HCT116 (cell line): ENCODE results near the gene CHRNB1. TPM values are rescaled to one million over a fixed set of nuclear protein-coding genes. Genes with fewer than 3 reads are reported as not detected.

ENCODE experiments used
- ATAC-seq: fragments of 200-7000 bp; cut with Tn5 transposase; 2 replicates; pipeline ENCODE4 v1.9.1; 2020; ENCODE audit warnings: mild to moderate bottlenecking, moderate library complexity
- BruUV-seq: library from RNA; stranded (reverse); fragments of 400-500 nt; replicated peaks from 2 replicates; lab custom pipeline; 2021; lab: Mats Ljungman, UMichigan
- CTCF ChIA-PET: fragments of 300-600 bp; sonication (Branson Sonifier 250); formaldehyde crosslinking; loops from one replicate; lab custom pipeline; 2021; ENCODE audit warnings: antibody characterized with exemption; lab: Charles Lee
- POLR2A ChIA-PET: fragments of 300-600, 350-600 bp; sonication (Branson Sonifier 250); formaldehyde crosslinking; loops from one replicate; lab custom pipeline; 2021; ENCODE audit warnings: antibody characterized with exemption; lab: Charles Lee
- RAD21 ChIA-PET, 2 experiments: fragments of 300-600 bp; sonication (Branson Sonifier 250); formaldehyde crosslinking; loops; one replicate each; lab custom pipeline; 2023; ENCODE audit warnings: low total read pairs in 2 of 2; ENCODE audit not compliant: uncharacterized antibody in 2 of 2, unreplicated experiment in 2 of 2, low non-redundant PET in 1 of 2; lab: Charles Lee
- DNase-seq: peaks from one replicate; pipeline ENCODE4 v3.0.0-alpha.2; 2010; ENCODE audit warnings: low read depth, low spot score
- H2AFZ ChIP-seq: fragments of 200-600 bp; shearing (Covaris generic), sonication (generic); 2 replicates; pipeline ENCODE4 v1.6.1; 2017; ENCODE audit warnings: low read depth, mixed run types, mixed read lengths, antibody characterized with exemption, low read length; ENCODE audit not compliant: poor library complexity, severe bottlenecking
- H3K27ac ChIP-seq: 2 replicates; pipeline ENCODE4 v1.5.1; 2012; ENCODE audit warnings: low read depth, low read length
- H3K27me3 ChIP-seq: fragments of 200-600 bp; sonication (generic); 2 replicates; pipeline ENCODE4 v1.6.1; 2016; ENCODE audit warnings: mixed run types, low read length, mixed read lengths; ENCODE audit not compliant: insufficient read depth
- H3K36me3 ChIP-seq, 2 experiments: fragments of 200-500 bp in 1 of 2; fragments of 200-600 bp in 1 of 2; sonication (Bioruptor generic) in 1 of 2; sonication (generic) in 1 of 2; 2 replicates each; pipeline versions ENCODE4 v1.5.1 to v1.6.1; 2014 to 2016; ENCODE audit warnings: low read length in 2 of 2, inconsistent platforms in 1 of 2, mixed read lengths in 1 of 2, mixed run types in 1 of 2; ENCODE audit not compliant: insufficient read depth in 2 of 2, control insufficient read depth in 1 of 2
- H3K4me1 ChIP-seq, 2 experiments: fragments of 200-600 bp in 1 of 2; sonication (generic) in 1 of 2; 2 replicates each; pipeline versions ENCODE4 v1.5.1 to v1.6.1; 2012 to 2017; ENCODE audit warnings: low read length in 2 of 2, inconsistent platforms in 1 of 2, mild to moderate bottlenecking in 1 of 2, mixed read lengths in 1 of 2, mixed run types in 1 of 2, moderate library complexity in 1 of 2; ENCODE audit not compliant: insufficient read depth in 2 of 2, control insufficient read depth in 1 of 2
- H3K4me2 ChIP-seq: fragments of 200-600 bp; sonication (generic); 2 replicates; pipeline ENCODE4 v1.6.1; 2017; ENCODE audit warnings: mixed run types, low read length, mixed read lengths
- H3K4me3 ChIP-seq, 2 experiments: fragments of 200-600 bp in 1 of 2; sonication (generic) in 1 of 2; replicated peaks in 1 of 2; 2 replicates each; pipeline ENCODE4 v1.5.1; 2011 to 2016; ENCODE audit warnings: low read length in 2 of 2, control low read depth in 1 of 2, low read depth in 1 of 2, mild to moderate bottlenecking in 1 of 2, mixed read lengths in 1 of 2, mixed run types in 1 of 2
- H3K79me2 ChIP-seq: fragments of 200-600 bp; sonication (generic); 2 replicates; pipeline ENCODE4 v1.6.1; 2017; ENCODE audit warnings: mild to moderate bottlenecking, mixed run types, low read length, moderate library complexity, mixed read lengths; ENCODE audit not compliant: insufficient read depth
- H3K9ac ChIP-seq: fragments of 200-600 bp; sonication (generic); 2 replicates; pipeline ENCODE4 v1.6.1; 2016; ENCODE audit warnings: low read length, mixed read lengths
- H3K9me2 ChIP-seq: fragments of 200-600 bp; sonication (generic), shearing (Covaris generic); 2 replicates; pipeline ENCODE4 v1.6.1; 2017; ENCODE audit warnings: mixed run types, mild to moderate bottlenecking, moderate library complexity; ENCODE audit not compliant: insufficient read depth
- H3K9me3 ChIP-seq, 2 experiments: fragments of 200-500 bp in 1 of 2; fragments of 200-600 bp in 1 of 2; sonication (Bioruptor generic) in 1 of 2; sonication (generic) in 1 of 2; 2 replicates each; pipeline ENCODE4 v1.6.1; 2014 to 2017; ENCODE audit warnings: low read length in 2 of 2, mixed read lengths in 2 of 2, inconsistent platforms in 1 of 2, low read depth in 1 of 2, mild to moderate bottlenecking in 1 of 2, mixed run types in 1 of 2, moderate library complexity in 1 of 2; ENCODE audit not compliant: control insufficient read depth in 1 of 2, insufficient read depth in 1 of 2
- H4K20me1 ChIP-seq: fragments of 200-600 bp; sonication (generic), shearing (Covaris generic); 2 replicates; pipeline ENCODE4 v1.6.1; 2017; ENCODE audit warnings: mixed run types, mild to moderate bottlenecking, moderate library complexity; ENCODE audit not compliant: insufficient read depth
- CBX3 ChIP-seq: IDR thresholded peaks from 2 replicates; pipeline ENCODE4 v1.6.1; 2012; ENCODE audit warnings: low read depth
- CEBPB ChIP-seq: IDR thresholded peaks from 2 replicates; pipeline ENCODE4 v1.6.1; 2012; ENCODE audit warnings: low read depth
- EGR1 ChIP-seq: IDR thresholded peaks from 2 replicates; pipeline ENCODE4 v1.6.1; 2012; ENCODE audit warnings: low read depth
- ELF1 ChIP-seq: IDR thresholded peaks from 2 replicates; pipeline ENCODE4 v1.6.1; 2012; ENCODE audit warnings: low read depth, borderline replicate concordance
- EZH2 ChIP-seq: fragments of 200-600 bp; sonication (generic); IDR thresholded peaks from 2 replicates; pipeline ENCODE4 v1.6.1; 2017; ENCODE audit warnings: antibody characterized with exemption, mixed run types
- JUND ChIP-seq: IDR thresholded peaks from 2 replicates; pipeline ENCODE4 v1.6.1; 2012
- POLR2A ChIP-seq: IDR thresholded peaks from 2 replicates; pipeline ENCODE4 v1.7.0; 2011; ENCODE audit warnings: borderline replicate concordance; ENCODE audit not compliant: insufficient read depth, insufficient read length; ENCODE audit errors: extremely low read depth
- POLR2AphosphoS5 ChIP-seq: IDR thresholded peaks from 2 replicates; pipeline ENCODE4 v1.6.1; 2011; ENCODE audit warnings: mild to moderate bottlenecking, low read depth, low read length, moderate library complexity
- REST ChIP-seq: IDR thresholded peaks from 2 replicates; pipeline ENCODE4 v1.6.1; 2012; ENCODE audit warnings: low read depth
- SIN3A ChIP-seq: IDR thresholded peaks from 2 replicates; pipeline ENCODE4 v1.6.1; 2012; ENCODE audit warnings: low read depth
- SP1 ChIP-seq: IDR thresholded peaks from 2 replicates; pipeline ENCODE4 v1.6.1; 2012; ENCODE audit warnings: low read depth
- SRF ChIP-seq: IDR thresholded peaks from 2 replicates; pipeline ENCODE4 v1.6.1; 2012; ENCODE audit warnings: low read depth
- YY1 ChIP-seq: IDR thresholded peaks from 2 replicates; pipeline ENCODE4 v1.6.1; 2011; ENCODE audit warnings: low read length, low read depth, moderate library complexity, mild to moderate bottlenecking; ENCODE audit not compliant: insufficient replicate concordance; ENCODE audit errors: extremely low read depth
- ZBTB33 ChIP-seq: IDR thresholded peaks from 2 replicates; pipeline ENCODE4 v1.6.1; 2011; ENCODE audit warnings: mild to moderate bottlenecking, low read length, moderate library complexity; ENCODE audit not compliant: insufficient replicate concordance; ENCODE audit errors: extremely low read depth
- ZFX ChIP-seq: fragments of 450-650 bp; IDR thresholded peaks from 2 replicates; pipeline ENCODE4 v1.6.1; 2017
- intact Hi-C: fragments of 100-400 bp; cut with micrococcal nuclease; formaldehyde crosslinking; loops from 2 replicates; pipeline ENCODE4 v1.10.0; 2022
- total RNA-seq: library from RNA; stranded (reverse); gene quantifications from one replicate; pipeline ENCODE4 v1.2.1, GENCODE V29; 2021; ENCODE audit not compliant: unreplicated experiment
- TF ChIP-seq, protein P1 (sequence below): IDR thresholded peaks from 2 replicates; pipeline ENCODE4 v1.6.1; 2012
- TF ChIP-seq, protein P2 (sequence below): IDR thresholded peaks from 2 replicates; pipeline ENCODE4 v1.6.1; 2012

The CHRNB1 gene
- total RNA-seq, 1 experiment from 2014 or later, result 10.4 TPM

GRCh38 chr17:7408863-7409262 is 36.0 kb upstream of the CHRNB1 start:
- H3K79me2 ChIP-seq, result peaks cover 2% of the 10 kb centered on the region; the same call in 1 of the 2 replicates
- no peaks in the 10 kb centered on the region for H4K20me1 ChIP-seq
- H3K4me3 ChIP-seq, result no peak overlapping the region
- intact Hi-C loops, result no loop called here
- ATAC-seq (no peak), DNase-seq (no peak)
- no peak overlapping the region for H3K4me2 ChIP-seq
- TF ChIP-seq SRF (no peak), ELF1 (no peak), ZBTB33 (no peak), CEBPB (no peak), YY1 (no peak), JUND (no peak), ZFX (no peak), SP1 (no peak), POLR2A (no peak)
- H3K27ac ChIP-seq, result no peak overlapping the region
- H3K36me3 ChIP-seq, result peaks cover 0 to 6% of the 10 kb centered on the region in 2 experiments; a peak in 1 of 4 replicates
- no peaks in the 10 kb centered on the region for H3K9me2 ChIP-seq
- no peak overlapping the region for H3K9ac ChIP-seq
- POLR2A ChIA-PET, result no interaction called here
- no TSS peak for BruUV-seq
- RAD21 ChIA-PET, result no interaction called here
- no peaks in the 10 kb centered on the region for H3K27me3 ChIP-seq
- peaks cover 8 to 17% of the 10 kb centered on the region in 2 experiments; a peak in 3 of 4 replicates for H3K4me1 ChIP-seq
- no peak overlapping the region for H2AFZ ChIP-seq
- no peaks in the 10 kb centered on the region for H3K9me3 ChIP-seq
- CTCF ChIA-PET, result no interaction called here

DNA sequence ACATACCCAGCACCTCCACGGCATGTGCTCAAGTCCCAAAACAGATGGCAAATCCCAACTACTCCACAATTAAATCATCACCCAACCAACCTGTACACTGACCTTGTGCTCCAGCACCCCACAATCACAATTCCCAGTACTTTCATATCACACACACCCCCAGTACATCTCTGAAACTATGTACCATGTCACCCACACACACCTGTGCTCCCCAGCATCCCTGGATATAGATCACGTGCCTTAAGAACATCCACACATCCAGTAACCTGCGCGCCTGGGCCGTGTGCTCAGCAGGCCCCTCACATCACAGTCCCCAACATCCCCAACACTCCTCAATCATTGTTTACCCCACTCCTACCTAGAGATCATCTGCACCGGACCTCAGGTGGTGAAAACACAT is 35.1 kb upstream of the CHRNB1 start:
- RAD21 ChIA-PET, result no interaction called here
- Histone ChIP-seq H3K27ac (no peak overlapping the region), H2AFZ (no peak overlapping the region), H3K4me3 (no peak overlapping the region), H3K79me2 (peaks cover 2% of the 10 kb centered on the region; the same call in 1 of the 2 replicates), H3K9ac (no peak overlapping the region), H3K9me2 (no peaks in the 10 kb centered on the region), H3K36me3 (peaks cover 0 to 6% of the 10 kb centered on the region in 2 experiments; a peak in 1 of 4 replicates), H3K27me3 (no peaks in the 10 kb centered on the region), H3K4me2 (no peak overlapping the region), H4K20me1 (no peaks in the 10 kb centered on the region), H3K9me3 (no peaks in the 10 kb centered on the region), H3K4me1 (peaks cover 8 to 17% of the 10 kb centered on the region in 2 experiments; a peak in 3 of 4 replicates)
- intact Hi-C loops, result no loop called here
- DNase-seq (no peak), ATAC-seq (no peak)
- no TSS peak for BruUV-seq
- POLR2A ChIA-PET, result no interaction called here
- CTCF ChIA-PET, result no interaction called here
- TF ChIP-seq, protein P1, sequence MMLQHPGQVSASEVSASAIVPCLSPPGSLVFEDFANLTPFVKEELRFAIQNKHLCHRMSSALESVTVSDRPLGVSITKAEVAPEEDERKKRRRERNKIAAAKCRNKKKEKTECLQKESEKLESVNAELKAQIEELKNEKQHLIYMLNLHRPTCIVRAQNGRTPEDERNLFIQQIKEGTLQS, result no peak
- TF ChIP-seq YY1, result no peak
- TF ChIP-seq, protein P2, sequence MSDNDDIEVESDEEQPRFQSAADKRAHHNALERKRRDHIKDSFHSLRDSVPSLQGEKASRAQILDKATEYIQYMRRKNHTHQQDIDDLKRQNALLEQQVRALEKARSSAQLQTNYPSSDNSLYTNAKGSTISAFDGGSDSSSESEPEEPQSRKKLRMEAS, result no peak
- no peak for TF ChIP-seq CBX3
- TF ChIP-seq EGR1, result no peak
- TF ChIP-seq SIN3A, result no peak
- TF ChIP-seq CEBPB, result no peak
- no peak for TF ChIP-seq SRF
- no peak for TF ChIP-seq REST
- TF ChIP-seq POLR2AphosphoS5, result no peak
- TF ChIP-seq ZFX, result no peak
- no peak for TF ChIP-seq EZH2
